HepG2 (cell line): ENCODE data around the gene NAPB.

Experiments used
- AGO2 ChIP-seq: fragments of 200-400 bp; formaldehyde crosslinking; optimal IDR thresholded peaks from 2 replicates; pipeline ENCODE3; 2017; ENCODE audit warnings: mild to moderate bottlenecking, low read depth, low read length, moderate library complexity
- CTCF ChIP-seq: sonication (generic); formaldehyde crosslinking; IDR thresholded peaks from 2 replicates; pipeline ENCODE4 v1.5.0; 2020; ENCODE audit warnings: mild to moderate bottlenecking, missing genetic modification reagents, moderate library complexity
- ELF1 ChIP-seq: sonication (generic); formaldehyde crosslinking; IDR thresholded peaks from 2 replicates; pipeline ENCODE4 v1.4.0; 2020; ENCODE audit warnings: missing genetic modification reagents
- EZH2 ChIP-seq: conservative IDR thresholded peaks from 2 replicates; pipeline ENCODE4 v1.6.1; 2012; ENCODE audit warnings: mild to moderate bottlenecking, low read depth, low read length, moderate library complexity
- GABPA ChIP-seq, 2 experiments: IDR thresholded peaks; 2 replicates each; pipeline ENCODE4 v1.6.1; 2011 to 2016; ENCODE audit warnings: low read depth in 2 of 2, low read length in 1 of 2, missing biosample characterization in 1 of 2, missing genetic modification characterization in 1 of 2
- MYC ChIP-seq: sonication (generic); formaldehyde crosslinking; IDR thresholded peaks from 2 replicates; pipeline ENCODE4 v1.9.0; 2021; ENCODE audit warnings: missing genetic modification reagents, borderline replicate concordance
- NR1H2 ChIP-seq: sonication (generic); formaldehyde crosslinking; IDR thresholded peaks from 2 replicates; pipeline ENCODE4 v1.8.1; 2022; ENCODE audit warnings: low read depth, missing genetic modification reagents, borderline replicate concordance
- SIN3A ChIP-seq: IDR thresholded peaks from 2 replicates; pipeline ENCODE4 v1.6.1; 2011; ENCODE audit warnings: low read depth, mild to moderate bottlenecking, control low read depth, low read length, borderline replicate concordance
- SMAD1 ChIP-seq: sonication (generic); formaldehyde crosslinking; IDR thresholded peaks from 2 replicates; pipeline ENCODE4 v1.4.0; 2020; ENCODE audit warnings: missing genetic modification reagents, low read depth, mild to moderate bottlenecking, borderline replicate concordance
- TRIM24 ChIP-seq: sonication (generic); formaldehyde crosslinking; IDR thresholded peaks from 2 replicates; pipeline ENCODE4 v1.8.0; 2022; ENCODE audit warnings: mild to moderate bottlenecking, missing genetic modification reagents
- ZKSCAN1 ChIP-seq: fragments of 150-350 bp; IDR thresholded peaks from 2 replicates; pipeline ENCODE4 v1.6.1; 2014; ENCODE audit warnings: low read length
- TF ChIP-seq, protein P1 (sequence below): sonication (generic); formaldehyde crosslinking; IDR thresholded peaks from 2 replicates; pipeline ENCODE4 v1.4.0; 2020; ENCODE audit warnings: missing genetic modification reagents, borderline replicate concordance
- TF ChIP-seq, protein P2 (sequence below), 2 experiments: fragments of 450-650 bp in 1 of 2; sonication (generic) in 1 of 2; formaldehyde crosslinking in 1 of 2; IDR thresholded peaks; 2 replicates each; pipeline versions ENCODE4 v1.6.1 to v1.8.0; 2016 to 2022; ENCODE audit warnings: antibody characterized with exemption in 1 of 2, mild to moderate bottlenecking in 1 of 2, missing genetic modification reagents in 1 of 2

GRCh38 chr20:23358923-23359593 lies 62.2 kb downstream of the NAPB start:
- TF ChIP-seq GABPA (IDR thresholded peaks at IDR 0.05; ENCODE audit: low read depth, low read length) (no peak), GABPA (CRISPR knock-in tag; IDR thresholded peaks at IDR 0.05; ENCODE audit: low read depth) (no peak), SMAD1 (CRISPR knock-in tag) (no peak), NR1H2 (CRISPR knock-in tag) (no peak), AGO2 (no peak), ELF1 (no peak), EZH2 (no peak), MYC (CRISPR knock-in tag) (no peak), CTCF (CRISPR knock-in tag) (no peak), TRIM24 (CRISPR knock-in tag) (no peak), ZKSCAN1 (no peak), SIN3A (no peak)
- TF ChIP-seq, protein P1, sequence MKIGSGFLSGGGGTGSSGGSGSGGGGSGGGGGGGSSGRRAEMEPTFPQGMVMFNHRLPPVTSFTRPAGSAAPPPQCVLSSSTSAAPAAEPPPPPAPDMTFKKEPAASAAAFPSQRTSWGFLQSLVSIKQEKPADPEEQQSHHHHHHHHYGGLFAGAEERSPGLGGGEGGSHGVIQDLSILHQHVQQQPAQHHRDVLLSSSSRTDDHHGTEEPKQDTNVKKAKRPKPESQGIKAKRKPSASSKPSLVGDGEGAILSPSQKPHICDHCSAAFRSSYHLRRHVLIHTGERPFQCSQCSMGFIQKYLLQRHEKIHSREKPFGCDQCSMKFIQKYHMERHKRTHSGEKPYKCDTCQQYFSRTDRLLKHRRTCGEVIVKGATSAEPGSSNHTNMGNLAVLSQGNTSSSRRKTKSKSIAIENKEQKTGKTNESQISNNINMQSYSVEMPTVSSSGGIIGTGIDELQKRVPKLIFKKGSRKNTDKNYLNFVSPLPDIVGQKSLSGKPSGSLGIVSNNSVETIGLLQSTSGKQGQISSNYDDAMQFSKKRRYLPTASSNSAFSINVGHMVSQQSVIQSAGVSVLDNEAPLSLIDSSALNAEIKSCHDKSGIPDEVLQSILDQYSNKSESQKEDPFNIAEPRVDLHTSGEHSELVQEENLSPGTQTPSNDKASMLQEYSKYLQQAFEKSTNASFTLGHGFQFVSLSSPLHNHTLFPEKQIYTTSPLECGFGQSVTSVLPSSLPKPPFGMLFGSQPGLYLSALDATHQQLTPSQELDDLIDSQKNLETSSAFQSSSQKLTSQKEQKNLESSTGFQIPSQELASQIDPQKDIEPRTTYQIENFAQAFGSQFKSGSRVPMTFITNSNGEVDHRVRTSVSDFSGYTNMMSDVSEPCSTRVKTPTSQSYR (CRISPR knock-in tag): no peak; the same call in 1 of the 2 replicates
- TF ChIP-seq, protein P2, sequence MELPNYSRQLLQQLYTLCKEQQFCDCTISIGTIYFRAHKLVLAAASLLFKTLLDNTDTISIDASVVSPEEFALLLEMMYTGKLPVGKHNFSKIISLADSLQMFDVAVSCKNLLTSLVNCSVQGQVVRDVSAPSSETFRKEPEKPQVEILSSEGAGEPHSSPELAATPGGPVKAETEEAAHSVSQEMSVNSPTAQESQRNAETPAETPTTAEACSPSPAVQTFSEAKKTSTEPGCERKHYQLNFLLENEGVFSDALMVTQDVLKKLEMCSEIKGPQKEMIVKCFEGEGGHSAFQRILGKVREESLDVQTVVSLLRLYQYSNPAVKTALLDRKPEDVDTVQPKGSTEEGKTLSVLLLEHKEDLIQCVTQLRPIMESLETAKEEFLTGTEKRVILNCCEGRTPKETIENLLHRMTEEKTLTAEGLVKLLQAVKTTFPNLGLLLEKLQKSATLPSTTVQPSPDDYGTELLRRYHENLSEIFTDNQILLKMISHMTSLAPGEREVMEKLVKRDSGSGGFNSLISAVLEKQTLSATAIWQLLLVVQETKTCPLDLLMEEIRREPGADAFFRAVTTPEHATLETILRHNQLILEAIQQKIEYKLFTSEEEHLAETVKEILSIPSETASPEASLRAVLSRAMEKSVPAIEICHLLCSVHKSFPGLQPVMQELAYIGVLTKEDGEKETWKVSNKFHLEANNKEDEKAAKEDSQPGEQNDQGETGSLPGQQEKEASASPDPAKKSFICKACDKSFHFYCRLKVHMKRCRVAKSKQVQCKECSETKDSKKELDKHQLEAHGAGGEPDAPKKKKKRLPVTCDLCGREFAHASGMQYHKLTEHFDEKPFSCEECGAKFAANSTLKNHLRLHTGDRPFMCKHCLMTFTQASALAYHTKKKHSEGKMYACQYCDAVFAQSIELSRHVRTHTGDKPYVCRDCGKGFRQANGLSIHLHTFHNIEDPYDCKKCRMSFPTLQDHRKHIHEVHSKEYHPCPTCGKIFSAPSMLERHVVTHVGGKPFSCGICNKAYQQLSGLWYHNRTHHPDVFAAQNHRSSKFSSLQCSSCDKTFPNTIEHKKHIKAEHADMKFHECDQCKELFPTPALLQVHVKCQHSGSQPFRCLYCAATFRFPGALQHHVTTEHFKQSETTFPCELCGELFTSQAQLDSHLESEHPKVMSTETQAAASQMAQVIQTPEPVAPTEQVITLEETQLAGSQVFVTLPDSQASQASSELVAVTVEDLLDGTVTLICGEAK (IDR thresholded peaks at IDR 0.05): no peak
- TF ChIP-seq, protein P2 (CRISPR knock-in tag; IDR thresholded peaks at IDR 0.05): no peak
